ENCODE results near the gene STAG2. TPM values are rescaled to one million over a fixed set of nuclear protein-coding genes. Genes with fewer than 3 reads are reported as not detected.

STAG2 gene
- total and polyA plus RNA-seq, 4 experiments from 2014 or later = 47.8 to 124 (median 87.2) TPM

DNA sequence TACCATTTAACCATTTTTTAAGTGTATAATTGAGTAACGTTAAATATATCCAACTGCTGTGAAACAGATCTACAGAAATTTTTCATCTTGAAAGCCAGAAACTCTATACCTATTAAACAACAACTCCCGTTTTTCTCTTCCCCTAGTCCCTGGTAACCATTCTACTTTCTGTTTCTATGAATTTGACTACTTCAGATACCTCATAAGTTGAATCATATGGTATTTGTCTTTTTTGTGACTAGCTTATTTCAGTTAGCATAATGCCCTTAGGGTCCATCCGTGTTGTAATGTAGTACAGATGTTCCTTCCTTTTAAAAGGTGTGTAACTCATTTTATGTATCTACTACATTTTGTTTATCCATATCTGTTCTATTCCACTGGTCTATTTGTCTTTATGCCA, 48.7 kb downstream of the STAG2 start:
- Mint-ChIP-seq H3K9me3 (no peaks in the 10 kb centered on the region), H3K27me3 (no peaks in the 10 kb centered on the region), H3K36me3 (peaks cover 0 to 5% of the 10 kb centered on the region in 2 donors), H3K4me1 (peaks cover 48 to 84% (median 58%) of the 10 kb centered on the region in 4 donors), H3K27ac (peak overlapping the region in 6 of 7 donors; percentile 22 to 86 (median 33)), H3K4me3 (peak overlapping the region in 6 of 8 donors; percentile 26 to 59 (median 46))
- peaks cover 60% of the 10 kb centered on the region for H3K4me1 ChIP-seq (ENCODE audit: insufficient read depth, low read length)
- no peaks in the 10 kb centered on the region for H3K27me3 ChIP-seq (ENCODE audit: insufficient read depth, low read length)
- H3K27ac ChIP-seq (ENCODE audit: low read depth, low read length) = no peak overlapping the region
- H3K9me3 ChIP-seq (ENCODE audit: control insufficient read depth in 1 of 2, low read length in 2 of 2) = no peaks in the 10 kb centered on the region
- H3K36me3 ChIP-seq (ENCODE audit: insufficient read depth, low read length) = no peaks in the 10 kb centered on the region
- ChIA-PET POLR2A (ENCODE audit: partially characterized antibody) (interaction anchor here (1.1 to 1.7 kb wide), 2 partner anchors 10 to 50 kb away, joined by 4 read pairs; no protein-coding TSS in a partner anchor), CTCF (ENCODE audit: partially characterized antibody) (interaction anchor here (0.6 kb wide), 1 partner anchor 32 kb away, joined by 3 read pairs; no protein-coding TSS in a partner anchor)
- DNase-seq = no peak
- intact Hi-C loops (cut with micrococcal nuclease) = no loop called here
- H3K4me3 ChIP-seq (ENCODE audit: low read length in 2 of 2) = no peak overlapping the region

DNA sequence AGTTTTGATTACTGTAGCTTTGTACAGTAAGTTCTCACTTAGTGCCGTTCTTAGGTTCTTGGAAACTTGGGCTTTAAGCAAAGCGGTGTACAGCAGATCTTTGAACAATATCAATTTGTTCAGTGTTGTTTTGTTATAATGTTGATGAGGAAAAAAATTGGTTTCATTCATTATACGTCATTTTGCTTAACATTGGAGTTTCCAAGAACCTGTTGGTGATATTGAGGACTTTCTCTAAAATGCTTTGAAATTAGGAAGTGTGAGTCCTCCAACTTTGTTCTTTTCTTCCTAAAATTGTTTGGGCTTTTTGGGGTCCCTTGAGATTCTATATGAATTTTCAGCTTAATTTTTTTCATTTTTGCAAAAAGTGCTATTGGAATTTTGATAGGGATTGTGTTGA, 49.1 kb downstream of the STAG2 start:
- H3K27ac ChIP-seq (ENCODE audit: low read depth, low read length) = no peak overlapping the region
- CTCF ChIA-PET (ENCODE audit: partially characterized antibody) = no interaction called here
- no peak overlapping the region for H3K4me3 ChIP-seq (ENCODE audit: low read length in 2 of 2)
- no peak for DNase-seq
- no peaks in the 10 kb centered on the region for H3K27me3 ChIP-seq (ENCODE audit: insufficient read depth, low read length)
- Mint-ChIP-seq H3K4me1 (peaks cover 46 to 84% (median 56%) of the 10 kb centered on the region in 4 donors), H3K27ac (peak overlapping the region in 6 of 7 donors; percentile 22 to 86 (median 33)), H3K4me3 (peak overlapping the region in 5 of 8 donors; percentile 26 to 59 (median 40)), H3K27me3 (no peaks in the 10 kb centered on the region), H3K9me3 (no peaks in the 10 kb centered on the region), H3K36me3 (peaks cover 0 to 5% of the 10 kb centered on the region in 2 donors)
- POLR2A ChIA-PET (ENCODE audit: partially characterized antibody) = interaction anchor here (1.1 kb wide), 1 partner anchor 51 kb away, joined by 4 read pairs; no protein-coding TSS in a partner anchor
- intact Hi-C loops (cut with micrococcal nuclease) = no loop called here
- no peaks in the 10 kb centered on the region for H3K9me3 ChIP-seq (ENCODE audit: control insufficient read depth in 1 of 2, low read length in 2 of 2)
- H3K36me3 ChIP-seq (ENCODE audit: insufficient read depth, low read length) = no peaks in the 10 kb centered on the region
- peaks cover 56% of the 10 kb centered on the region for H3K4me1 ChIP-seq (ENCODE audit: insufficient read depth, low read length)

DNA sequence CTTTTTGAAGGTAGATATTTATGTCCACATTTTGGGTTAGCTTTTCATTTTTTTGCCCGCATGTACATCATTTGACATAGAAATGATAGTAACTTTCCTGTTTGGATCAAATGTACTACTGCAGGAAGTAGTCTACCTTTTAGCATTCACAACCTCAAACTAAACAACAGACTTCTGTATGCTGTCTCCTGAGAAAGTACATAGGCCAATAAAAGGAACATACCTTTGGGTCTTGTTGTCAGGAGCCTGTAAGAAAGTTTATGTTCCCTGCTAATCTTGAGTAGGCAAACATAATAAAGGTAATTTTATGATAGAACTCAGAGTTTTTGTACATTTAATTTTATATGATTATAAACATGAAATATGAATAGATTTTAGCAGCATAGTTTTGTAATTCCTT, 54.2 kb downstream of the STAG2 start:
- no peaks in the 10 kb centered on the region for H3K36me3 ChIP-seq (ENCODE audit: insufficient read depth, low read length)
- no peak overlapping the region for H3K27ac ChIP-seq (ENCODE audit: low read depth, low read length)
- no peaks in the 10 kb centered on the region for H3K27me3 ChIP-seq (ENCODE audit: insufficient read depth, low read length)
- H3K9me3 ChIP-seq (ENCODE audit: control insufficient read depth in 1 of 2, low read length in 2 of 2) = no peaks in the 10 kb centered on the region
- H3K4me3 ChIP-seq (ENCODE audit: low read length in 2 of 2) = no peak overlapping the region
- H3K9me3 Mint-ChIP-seq = no peaks in the 10 kb centered on the region
- peaks cover 28 to 64% (median 38%) of the 10 kb centered on the region in 4 donors for H3K4me1 Mint-ChIP-seq
- DNase-seq = no peak
- peaks cover 0 to 4% of the 10 kb centered on the region in 2 donors for H3K36me3 Mint-ChIP-seq
- ChIA-PET CTCF (ENCODE audit: partially characterized antibody) (interaction anchor here (0.5 kb wide), 1 partner anchor 25 kb away, joined by 3 read pairs; no protein-coding TSS in a partner anchor), POLR2A (ENCODE audit: partially characterized antibody) (interaction anchor here (1.0 to 1.4 kb wide), 2 partner anchors 17 to 53 kb away, joined by 3 to 4 read pairs; no protein-coding TSS in a partner anchor)
- H3K27me3 Mint-ChIP-seq = no peaks in the 10 kb centered on the region
- H3K27ac Mint-ChIP-seq = no peak overlapping the region
- intact Hi-C loops (cut with micrococcal nuclease) = no loop called here
- H3K4me1 ChIP-seq (ENCODE audit: insufficient read depth, low read length) = peaks cover 59% of the 10 kb centered on the region
- peak overlapping the region in 2 of 8 donors; percentile 7 to 59 for H3K4me3 Mint-ChIP-seq

DNA sequence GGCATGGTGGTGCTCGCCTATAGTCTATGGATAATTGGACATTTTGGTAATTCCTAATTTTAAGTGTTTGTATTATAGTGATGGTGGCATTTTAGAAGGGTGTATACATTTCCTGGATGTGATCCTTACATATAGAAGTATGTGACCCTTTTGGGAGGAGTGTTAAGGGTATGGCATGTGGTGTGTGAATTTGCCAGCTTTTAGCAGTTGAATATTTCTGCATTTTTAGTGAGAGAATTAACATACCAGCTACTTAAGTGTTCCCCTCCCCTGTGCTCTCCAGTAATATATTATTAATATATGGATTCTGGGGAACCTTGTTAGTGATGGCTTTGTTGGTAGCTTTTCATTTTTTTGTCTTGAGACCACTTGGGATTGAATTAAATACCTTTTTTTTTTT, 55.3 kb downstream of the STAG2 start:
- no peaks in the 10 kb centered on the region for H3K27me3 Mint-ChIP-seq
- Histone ChIP-seq H3K27me3 (ENCODE audit: insufficient read depth, low read length) (no peaks in the 10 kb centered on the region), H3K36me3 (ENCODE audit: insufficient read depth, low read length) (no peaks in the 10 kb centered on the region), H3K4me3 (ENCODE audit: low read length in 2 of 2) (no peak overlapping the region), H3K9me3 (ENCODE audit: control insufficient read depth in 1 of 2, low read length in 2 of 2) (no peaks in the 10 kb centered on the region), H3K4me1 (ENCODE audit: insufficient read depth, low read length) (peaks cover 53% of the 10 kb centered on the region), H3K27ac (ENCODE audit: low read depth, low read length) (no peak overlapping the region)
- H3K4me1 Mint-ChIP-seq = peaks cover 22 to 63% (median 29%) of the 10 kb centered on the region in 4 donors
- peaks cover 0 to 4% of the 10 kb centered on the region in 2 donors for H3K36me3 Mint-ChIP-seq
- intact Hi-C loops (cut with micrococcal nuclease) = no loop called here
- peak overlapping the region in 2 of 7 donors; percentile 31 to 44 for H3K27ac Mint-ChIP-seq
- no peak for DNase-seq
- ChIA-PET POLR2A (ENCODE audit: partially characterized antibody) (interaction anchor here (1.0 to 1.4 kb wide), 2 partner anchors 16 to 54 kb away, joined by 3 to 4 read pairs; no protein-coding TSS in a partner anchor), CTCF (ENCODE audit: partially characterized antibody) (interaction anchor here (2.3 to 3.4 kb wide), 2 partner anchors 57 to 183 kb away, joined by 13 read pairs; no protein-coding TSS in a partner anchor)
- H3K4me3 Mint-ChIP-seq = no peak overlapping the region
- no peaks in the 10 kb centered on the region for H3K9me3 Mint-ChIP-seq

DNA sequence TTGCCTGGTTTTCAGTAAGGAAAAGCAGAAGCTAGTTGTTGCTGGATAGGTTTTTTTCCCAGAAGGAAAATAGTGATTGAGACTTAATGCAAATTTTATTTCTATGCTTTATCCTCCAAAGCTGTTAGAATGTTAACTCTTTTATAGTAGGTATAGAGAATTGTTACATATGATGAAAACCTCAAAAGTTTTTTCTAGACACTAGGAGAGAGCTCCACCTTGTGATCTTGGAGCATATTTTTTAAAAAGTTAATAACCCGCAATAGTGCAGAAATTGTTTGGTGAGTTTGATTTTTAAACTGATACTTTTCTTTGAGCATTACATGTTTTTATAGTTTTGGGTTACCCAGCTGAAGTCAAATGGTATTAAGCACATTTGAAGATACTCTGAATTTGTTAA, 56.5 kb downstream of the STAG2 start:
- H3K36me3 ChIP-seq (ENCODE audit: insufficient read depth, low read length) = no peaks in the 10 kb centered on the region
- Mint-ChIP-seq H3K36me3 (peaks cover 0 to 8% of the 10 kb centered on the region in 2 donors), H3K9me3 (no peaks in the 10 kb centered on the region), H3K4me3 (peak overlapping the region in 2 of 8 donors; percentile 1 to 2), H3K27me3 (no peaks in the 10 kb centered on the region), H3K27ac (peak overlapping the region in 3 of 7 donors; percentile 23 to 64 (median 41)), H3K4me1 (peaks cover 16 to 55% (median 24%) of the 10 kb centered on the region in 4 donors)
- H3K9me3 ChIP-seq (ENCODE audit: control insufficient read depth in 1 of 2, low read length in 2 of 2) = no peaks in the 10 kb centered on the region
- no peak overlapping the region for H3K4me3 ChIP-seq (ENCODE audit: low read length in 2 of 2)
- no peaks in the 10 kb centered on the region for H3K27me3 ChIP-seq (ENCODE audit: insufficient read depth, low read length)
- POLR2A ChIA-PET (ENCODE audit: partially characterized antibody) = interaction anchor here (0.6 to 1.4 kb wide), 4 partner anchors 54 to 58 kb away, joined by 3 to 8 read pairs (median 4); partner anchors contain the start of gene STAG2
- H3K27ac ChIP-seq (ENCODE audit: low read depth, low read length) = no peak overlapping the region
- intact Hi-C loops (cut with micrococcal nuclease) = loop anchor here (1.0 kb wide), 1 partner anchor 58 kb away; no protein-coding TSS in a partner anchor
- CTCF ChIA-PET (ENCODE audit: partially characterized antibody) = interaction anchor here (0.6 to 3.4 kb wide), 6 partner anchors 18 to 184 kb away, joined by 3 to 13 read pairs (median 5); no protein-coding TSS in a partner anchor
- peaks cover 46% of the 10 kb centered on the region for H3K4me1 ChIP-seq (ENCODE audit: insufficient read depth, low read length)
- DNase-seq = peak in 4 of 5 donors; percentile 7 to 21 (median 15)

DNA sequence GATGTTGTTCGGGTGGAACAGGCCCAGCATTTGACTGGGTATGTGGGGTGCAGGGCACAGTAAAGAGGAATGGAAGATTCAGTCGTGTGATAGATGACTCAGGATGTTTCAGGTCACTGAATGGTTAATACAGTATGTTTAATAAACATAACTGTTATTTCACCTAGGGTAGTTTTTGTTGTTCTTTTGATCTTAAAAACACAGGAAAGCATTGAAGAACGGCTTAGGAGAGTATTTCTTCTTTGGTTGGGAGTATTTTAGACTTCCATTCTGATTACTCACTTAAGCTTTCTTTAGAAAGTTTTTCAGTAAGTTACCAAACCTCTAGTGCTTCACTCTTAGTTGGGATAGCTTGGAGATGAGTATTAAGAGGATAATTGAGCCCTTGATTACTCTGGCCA, 62.3 kb downstream of the STAG2 start:
- peaks cover 5 to 29% (median 6%) of the 10 kb centered on the region in 4 donors for H3K4me1 Mint-ChIP-seq
- CTCF ChIA-PET (ENCODE audit: partially characterized antibody) = no interaction called here
- intact Hi-C loops (cut with micrococcal nuclease) = no loop called here

DNA sequence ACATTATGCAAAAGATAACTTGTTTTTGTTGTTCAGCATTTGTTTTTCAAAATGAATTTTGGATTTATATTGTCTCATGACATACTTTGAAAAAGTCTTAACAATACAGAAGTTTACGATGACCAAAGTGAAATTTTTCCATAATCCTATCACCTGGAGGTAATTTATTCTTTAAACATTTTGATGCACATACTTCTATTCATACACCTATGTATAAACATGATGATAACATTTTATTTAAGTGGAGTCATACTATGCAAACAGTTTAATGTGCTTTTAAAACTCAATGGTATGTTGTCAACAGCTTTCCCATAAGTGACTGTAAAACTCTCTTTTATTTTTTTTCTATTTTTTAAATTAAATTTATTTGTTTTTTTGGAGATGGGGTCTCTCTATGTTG, 65.0 kb downstream of the STAG2 start:
- no peaks in the 10 kb centered on the region for H3K9me3 Mint-ChIP-seq
- H3K27me3 ChIP-seq (ENCODE audit: insufficient read depth, low read length) = no peaks in the 10 kb centered on the region
- H3K27me3 Mint-ChIP-seq = no peaks in the 10 kb centered on the region

More for the DNA sequence above, 62.3 kb downstream of the STAG2 start:
- Histone ChIP-seq H3K36me3 (ENCODE audit: insufficient read depth, low read length) (no peaks in the 10 kb centered on the region), H3K9me3 (ENCODE audit: control insufficient read depth in 1 of 2, low read length in 2 of 2) (no peaks in the 10 kb centered on the region), H3K4me1 (ENCODE audit: insufficient read depth, low read length) (peaks cover 24% of the 10 kb centered on the region), H3K4me3 (ENCODE audit: low read length in 2 of 2) (no peak overlapping the region), H3K27ac (ENCODE audit: low read depth, low read length) (no peak overlapping the region), H3K27me3 (ENCODE audit: insufficient read depth, low read length) (no peaks in the 10 kb centered on the region)
- H3K27ac Mint-ChIP-seq = peak overlapping the region in 5 of 7 donors; percentile 13 to 89 (median 66)
- peak overlapping the region in 1 of 8 donors; percentile 39 for H3K4me3 Mint-ChIP-seq
- POLR2A ChIA-PET (ENCODE audit: partially characterized antibody) = no interaction called here
- no peaks in the 10 kb centered on the region for H3K9me3 Mint-ChIP-seq
- peaks cover 5 to 38% of the 10 kb centered on the region in 2 donors for H3K36me3 Mint-ChIP-seq
- DNase-seq = no peak
- no peaks in the 10 kb centered on the region for H3K27me3 Mint-ChIP-seq

More for the DNA sequence above, 65.0 kb downstream of the STAG2 start:
- Mint-ChIP-seq H3K4me1 (peaks cover 5 to 20% (median 6%) of the 10 kb centered on the region in 4 donors), H3K36me3 (peaks cover 5 to 45% of the 10 kb centered on the region in 2 donors), H3K27ac (no peak overlapping the region), H3K4me3 (no peak overlapping the region)
- intact Hi-C loops (cut with micrococcal nuclease) = no loop called here
- H3K4me3 ChIP-seq (ENCODE audit: low read length in 2 of 2) = no peak overlapping the region
- no peak for DNase-seq
- CTCF ChIA-PET (ENCODE audit: partially characterized antibody) = no interaction called here
- H3K4me1 ChIP-seq (ENCODE audit: insufficient read depth, low read length) = peaks cover 15% of the 10 kb centered on the region
- no peaks in the 10 kb centered on the region for H3K36me3 ChIP-seq (ENCODE audit: insufficient read depth, low read length)
- no peaks in the 10 kb centered on the region for H3K9me3 ChIP-seq (ENCODE audit: control insufficient read depth in 1 of 2, low read length in 2 of 2)
- H3K27ac ChIP-seq (ENCODE audit: low read depth, low read length) = no peak overlapping the region
- POLR2A ChIA-PET (ENCODE audit: partially characterized antibody) = no interaction called here

Measured in CD4-positive, alpha-beta memory T cell (primary cell).